ENCODE data around the gene TTLL10.

DNA sequence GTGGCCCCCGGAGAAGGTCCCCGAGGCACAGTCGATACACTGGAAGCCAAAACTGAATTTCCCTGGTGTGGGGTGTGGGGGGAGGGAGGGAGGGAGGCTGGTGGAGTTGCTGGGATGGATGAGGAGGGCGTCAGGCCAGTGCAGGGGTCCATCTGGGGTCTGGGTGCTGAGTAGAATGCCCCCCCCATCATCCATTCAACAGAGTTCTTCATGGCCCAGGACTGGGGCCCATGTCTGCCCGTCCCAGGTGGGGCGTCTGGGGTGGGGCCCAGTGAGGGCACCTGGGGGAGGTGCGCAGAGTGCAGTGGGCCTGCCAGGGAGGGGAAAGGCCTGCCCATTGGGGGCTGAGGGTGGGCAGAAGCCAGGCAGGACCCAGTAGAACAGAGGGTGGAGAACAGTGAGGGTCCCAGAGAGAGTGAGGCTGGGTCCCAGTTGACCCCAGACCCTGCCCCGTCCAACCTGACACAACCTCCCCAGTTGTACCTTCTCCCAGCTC lies 30.8 kb downstream of the TTLL10 start:
- no peak for TF ChIP-seq YY1 (IDR thresholded peaks at IDR 0.05)
- TF ChIP-seq, protein P1, sequence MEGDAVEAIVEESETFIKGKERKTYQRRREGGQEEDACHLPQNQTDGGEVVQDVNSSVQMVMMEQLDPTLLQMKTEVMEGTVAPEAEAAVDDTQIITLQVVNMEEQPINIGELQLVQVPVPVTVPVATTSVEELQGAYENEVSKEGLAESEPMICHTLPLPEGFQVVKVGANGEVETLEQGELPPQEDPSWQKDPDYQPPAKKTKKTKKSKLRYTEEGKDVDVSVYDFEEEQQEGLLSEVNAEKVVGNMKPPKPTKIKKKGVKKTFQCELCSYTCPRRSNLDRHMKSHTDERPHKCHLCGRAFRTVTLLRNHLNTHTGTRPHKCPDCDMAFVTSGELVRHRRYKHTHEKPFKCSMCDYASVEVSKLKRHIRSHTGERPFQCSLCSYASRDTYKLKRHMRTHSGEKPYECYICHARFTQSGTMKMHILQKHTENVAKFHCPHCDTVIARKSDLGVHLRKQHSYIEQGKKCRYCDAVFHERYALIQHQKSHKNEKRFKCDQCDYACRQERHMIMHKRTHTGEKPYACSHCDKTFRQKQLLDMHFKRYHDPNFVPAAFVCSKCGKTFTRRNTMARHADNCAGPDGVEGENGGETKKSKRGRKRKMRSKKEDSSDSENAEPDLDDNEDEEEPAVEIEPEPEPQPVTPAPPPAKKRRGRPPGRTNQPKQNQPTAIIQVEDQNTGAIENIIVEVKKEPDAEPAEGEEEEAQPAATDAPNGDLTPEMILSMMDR (IDR thresholded peaks at IDR 0.05; ENCODE audit: low read depth, low read length, missing input control), result no peak
- no peak for TF ChIP-seq RXRA (IDR thresholded peaks at IDR 0.05)
- TF ChIP-seq RAD21 (IDR thresholded peaks at IDR 0.05), result no peak
- TF ChIP-seq TAF1 (conservative IDR thresholded peaks at IDR 0.05), result no peak
- no peak for TF ChIP-seq EGR1 (IDR thresholded peaks at IDR 0.05; ENCODE audit: low read depth in 2 of 2)
- no peak for TF ChIP-seq SP1 (IDR thresholded peaks at IDR 0.05)
- no peak for TF ChIP-seq NR2F2 (IDR thresholded peaks at IDR 0.05)
- no peak for TF ChIP-seq HNF4G (IDR thresholded peaks at IDR 0.05)

All from liver (tissue), 3 donors.